Testis (tissue), 2 donors: ENCODE results near the gene HMGCS2.

Experiments
- POLR2A ChIP-seq: fragments of 450-650 bp; IDR thresholded peaks from one replicate; pipeline ENCODE4 v1.6.1; 2017; ENCODE audit warnings: antibody characterized with exemption, mild to moderate bottlenecking, moderate library complexity
- TF ChIP-seq, protein P1 (sequence below), 3 experiments: fragments of 450-650 bp in 2 of 3; fragments of 200-600 bp in 1 of 3; sonication (generic) in 1 of 3; IDR thresholded peaks; one replicate each; pipeline ENCODE4 v1.5.1; 2016 to 2019; ENCODE audit warnings: antibody characterized with exemption in 3 of 3, mild to moderate bottlenecking in 2 of 3, moderate library complexity in 1 of 3

DNA sequence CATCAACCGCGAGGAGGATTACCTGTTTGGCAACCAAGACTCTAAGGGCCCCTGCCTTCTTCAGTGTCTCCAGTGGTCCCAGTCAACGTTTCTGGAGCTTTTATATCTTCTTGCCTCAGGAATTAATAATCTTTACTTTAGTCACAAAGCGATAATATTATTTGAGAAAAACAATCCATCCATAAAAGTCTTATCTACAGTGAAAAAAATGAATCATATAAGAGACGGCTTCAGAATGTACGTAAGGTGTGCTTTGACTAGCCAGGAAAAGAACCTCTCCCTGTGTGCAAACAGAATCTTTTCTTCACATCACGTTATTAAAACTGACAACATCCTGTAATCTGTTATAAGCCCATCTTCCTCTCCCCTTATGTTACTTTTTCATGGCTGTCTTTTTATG lies 42.7 kb upstream of the HMGCS2 start, which contains the start of gene REG4:
- TF ChIP-seq, protein P1, sequence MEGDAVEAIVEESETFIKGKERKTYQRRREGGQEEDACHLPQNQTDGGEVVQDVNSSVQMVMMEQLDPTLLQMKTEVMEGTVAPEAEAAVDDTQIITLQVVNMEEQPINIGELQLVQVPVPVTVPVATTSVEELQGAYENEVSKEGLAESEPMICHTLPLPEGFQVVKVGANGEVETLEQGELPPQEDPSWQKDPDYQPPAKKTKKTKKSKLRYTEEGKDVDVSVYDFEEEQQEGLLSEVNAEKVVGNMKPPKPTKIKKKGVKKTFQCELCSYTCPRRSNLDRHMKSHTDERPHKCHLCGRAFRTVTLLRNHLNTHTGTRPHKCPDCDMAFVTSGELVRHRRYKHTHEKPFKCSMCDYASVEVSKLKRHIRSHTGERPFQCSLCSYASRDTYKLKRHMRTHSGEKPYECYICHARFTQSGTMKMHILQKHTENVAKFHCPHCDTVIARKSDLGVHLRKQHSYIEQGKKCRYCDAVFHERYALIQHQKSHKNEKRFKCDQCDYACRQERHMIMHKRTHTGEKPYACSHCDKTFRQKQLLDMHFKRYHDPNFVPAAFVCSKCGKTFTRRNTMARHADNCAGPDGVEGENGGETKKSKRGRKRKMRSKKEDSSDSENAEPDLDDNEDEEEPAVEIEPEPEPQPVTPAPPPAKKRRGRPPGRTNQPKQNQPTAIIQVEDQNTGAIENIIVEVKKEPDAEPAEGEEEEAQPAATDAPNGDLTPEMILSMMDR (IDR thresholded peaks at IDR 0.05): no peak
- no peak for TF ChIP-seq POLR2A
